ENCODE measurements around the gene KNSTRN.

Gene KNSTRN

DNA sequence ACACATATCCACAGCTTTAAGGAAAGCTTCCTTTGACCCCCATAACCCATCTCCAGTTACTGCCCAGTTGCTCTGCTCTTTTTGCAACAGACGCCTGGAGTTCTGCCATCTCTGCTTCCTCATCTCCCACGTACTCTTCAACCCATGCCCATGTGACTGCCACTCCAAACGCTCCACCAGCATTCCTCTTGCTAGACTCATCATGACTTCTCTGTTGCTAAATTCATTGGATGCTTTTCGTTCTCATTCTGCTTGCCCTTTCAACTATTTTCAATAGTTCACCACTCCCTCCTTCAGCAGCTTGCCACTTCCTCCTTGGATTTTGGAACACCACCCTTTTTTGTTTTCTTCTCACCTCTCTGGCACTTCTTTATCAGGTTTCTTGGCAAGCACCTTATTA lies 2.7 kb upstream of the KNSTRN start:
- TF ChIP-seq CTCF (IDR thresholded peaks at IDR 0.05; ENCODE audit: low read depth, low read length), result no peak
- no peak overlapping the region for H3K4me3 ChIP-seq (ENCODE audit: low read depth, low read length)

GRCh38 chr15:40380636-40381035 lies 1.9 kb upstream of the KNSTRN start:
- no peak overlapping the region for H3K4me3 ChIP-seq (ENCODE audit: low read depth, low read length)
- no peak for TF ChIP-seq CTCF (IDR thresholded peaks at IDR 0.05; ENCODE audit: low read depth, low read length)

GRCh38 chr15:40381818-40382529 lies 547 bp upstream of the KNSTRN start:
- TF ChIP-seq CTCF (IDR thresholded peaks at IDR 0.05; ENCODE audit: low read depth, low read length), result no peak
- no peak overlapping the region for H3K4me3 ChIP-seq (ENCODE audit: low read depth, low read length)

DNA sequence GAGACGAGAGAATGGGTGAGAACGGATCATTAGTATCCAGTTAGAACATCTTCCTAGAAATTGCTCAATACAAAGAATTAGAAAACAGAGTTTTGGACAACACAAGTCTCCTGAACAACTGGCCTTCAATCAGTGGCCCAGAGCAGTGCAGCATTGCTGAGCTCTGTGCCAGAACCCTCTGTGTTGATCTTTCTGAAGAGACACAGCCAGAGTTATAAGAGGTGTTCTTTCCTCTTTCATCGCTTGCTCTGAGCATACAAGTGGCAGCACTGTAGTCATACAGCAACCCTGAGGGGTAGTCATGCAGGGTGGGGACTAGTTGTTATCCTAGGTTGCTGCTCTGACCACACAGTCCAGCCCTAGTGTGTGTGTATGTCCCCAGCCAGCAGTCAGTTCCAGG lies 4.0 kb downstream of the KNSTRN start:
- H3K4me3 ChIP-seq (ENCODE audit: low read depth, low read length), result no peak overlapping the region
- no peak for TF ChIP-seq CTCF (IDR thresholded peaks at IDR 0.05; ENCODE audit: low read depth, low read length)

- TF ChIP-seq CTCF (IDR thresholded peaks at IDR 0.05; ENCODE audit: low read depth, low read length), result no peak
- no peak overlapping the region for H3K4me3 ChIP-seq (ENCODE audit: low read depth, low read length)
These were observed 6.7 kb downstream of the KNSTRN start for GRCh38 chr15:40388941-40389823.

DNA sequence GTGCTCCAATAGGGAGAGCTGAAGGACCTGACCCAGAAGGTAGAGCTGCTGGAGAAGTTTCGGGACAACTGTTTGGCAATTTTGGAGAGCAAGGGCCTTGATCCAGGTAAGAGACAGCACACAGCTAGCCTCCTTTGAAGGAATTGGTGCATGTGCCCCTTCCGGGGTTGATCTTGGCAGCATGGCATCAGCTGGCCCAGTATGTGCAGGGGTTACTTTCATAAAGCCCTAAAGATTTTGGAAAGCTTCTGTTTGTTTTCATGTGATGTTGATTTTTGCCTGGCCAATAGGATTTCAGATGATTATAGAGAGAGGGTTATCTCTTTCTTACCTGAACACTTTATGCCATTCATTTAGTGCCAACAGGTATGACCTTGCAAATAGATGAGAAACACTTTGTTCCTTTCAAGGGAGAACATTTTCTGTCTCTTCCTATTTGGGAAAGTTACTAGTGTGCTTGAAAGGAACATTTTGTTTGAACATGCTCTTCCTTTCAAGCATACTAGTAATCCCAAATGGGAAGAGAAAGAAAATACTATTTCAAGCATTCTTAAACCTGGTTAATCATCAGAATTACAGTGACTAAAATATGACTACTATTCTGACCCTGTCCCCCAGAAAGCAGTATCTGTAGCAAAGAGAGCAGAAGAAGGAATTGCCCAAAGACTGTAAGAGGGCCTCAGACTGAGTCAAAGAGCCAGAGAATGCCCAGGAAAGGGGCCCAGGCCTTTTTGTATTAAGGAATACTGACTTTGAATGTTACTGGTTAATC lies 7.5 kb downstream of the KNSTRN start:
- TF ChIP-seq CTCF (IDR thresholded peaks at IDR 0.05; ENCODE audit: low read depth, low read length), result no peak
- no peak overlapping the region for H3K4me3 ChIP-seq (ENCODE audit: low read depth, low read length)

All from WI38 (cell line).